Breast epithelium (tissue), 4 donors: Measurements from ENCODE around the gene BICC1. TPM values are rescaled to one million over a fixed set of nuclear protein-coding genes. Genes with fewer than 3 reads are reported as not detected.

ENCODE experiments used
- DNase-seq, 2 donors: peaks; one replicate each; pipeline ENCODE4 v3.0.0-alpha.2; 2019; ENCODE audit warnings: low spot score in 2 of 2
- H3K27ac ChIP-seq, 2 donors: fragments of 200-600 bp; sonication (generic) in 1 of 2; one replicate each; pipeline ENCODE4 v1.5.1; 2016 to 2019; ENCODE audit warnings: mild to moderate bottlenecking in 1 of 2
- H3K27me3 ChIP-seq, 2 donors: fragments of 200-600 bp; sonication (generic) in 1 of 2; one replicate each; pipeline versions ENCODE4 v1.5.1 to v1.6.0; 2017 to 2019; ENCODE audit warnings: control low read depth in 1 of 2, mild to moderate bottlenecking in 1 of 2
- H3K36me3 ChIP-seq: fragments of 200-600 bp; one replicate; pipeline ENCODE4 v1.5.1; 2019
- H3K4me1 ChIP-seq, 2 donors: fragments of 200-600 bp; sonication (generic); one replicate each; pipeline ENCODE4 v1.5.1; 2016 to 2019; ENCODE audit warnings: control low read depth in 1 of 2
- H3K4me3 ChIP-seq, 3 donors: fragments of 200-600 bp; sonication (generic); 1 replicate in 2 of 3; 2 replicates in 1 of 3; pipeline ENCODE4 v1.5.1; 2016 to 2019; ENCODE audit warnings: mild to moderate bottlenecking in 3 of 3, moderate library complexity in 2 of 3
- H3K9me3 ChIP-seq, 2 donors: fragments of 200-600 bp; sonication (generic) in 1 of 2; one replicate each; pipeline ENCODE4 v1.5.1; 2016 to 2019; ENCODE audit warnings: control low read depth in 1 of 2
- CTCF ChIP-seq, 3 donors: fragments of 450-650 bp; IDR thresholded peaks; one replicate each; pipeline ENCODE4 v1.5.1; 2016 to 2017; ENCODE audit warnings: antibody characterized with exemption in 3 of 3, mild to moderate bottlenecking in 3 of 3, moderate library complexity in 3 of 3
- POLR2A ChIP-seq: fragments of 450-650 bp; IDR thresholded peaks from one replicate; pipeline ENCODE4 v1.6.1; 2016; ENCODE audit warnings: antibody characterized with exemption, mild to moderate bottlenecking, moderate library complexity
- POLR2AphosphoS5 ChIP-seq, 3 donors: sonication (generic); formaldehyde crosslinking; IDR thresholded peaks; one replicate each; pipeline ENCODE4 v1.6.1; 2017; ENCODE audit warnings: antibody characterized with exemption in 3 of 3
- intact Hi-C: fragments of 100-400 bp; cut with DNase I; formaldehyde crosslinking; loops from one replicate; pipeline ENCODE4 v1.15.1; 2023; ENCODE audit warnings: low total_unique reads
- total RNA-seq, 3 donors: library from RNA; depleted of rRNA; stranded (reverse); fragments of >200 nt; gene quantifications; one replicate each; pipeline ENCODE4 v1.1.0, GENCODE V29; 2016

Gene BICC1
- total RNA-seq, 3 donors from 2014 or later = 24.3 to 35.5 (median 26.2) TPM

- Histone ChIP-seq H3K27ac (peak overlapping the region; percentile 77 to 87), H3K4me3 (no peak overlapping the region), H3K4me1 (no peaks in the 10 kb centered on the region), H3K27me3 (no peaks in the 10 kb centered on the region), H3K9me3 (no peaks in the 10 kb centered on the region), H3K36me3 (no peaks in the 10 kb centered on the region)
- intact Hi-C loops = no loop called here
- DNase-seq = no peak
- TF ChIP-seq POLR2A (no peak), POLR2AphosphoS5 (IDR thresholded peaks at IDR 0.05) (no peak), CTCF (IDR thresholded peaks at IDR 0.05) (no peak)
Observed at GRCh38 chr10:58757352-58758065, 244.8 kb downstream of the BICC1 start.

- Histone ChIP-seq H3K27me3 (no peaks in the 10 kb centered on the region), H3K27ac (peak overlapping the region in 1 of 2 donors; percentile 77), H3K9me3 (no peaks in the 10 kb centered on the region), H3K4me1 (no peaks in the 10 kb centered on the region), H3K4me3 (no peak overlapping the region), H3K36me3 (no peaks in the 10 kb centered on the region)
- no peak for DNase-seq
- TF ChIP-seq POLR2A (no peak), CTCF (IDR thresholded peaks at IDR 0.05) (no peak), POLR2AphosphoS5 (IDR thresholded peaks at IDR 0.05) (no peak)
- intact Hi-C loops = no loop called here
Observed at GRCh38 chr10:58758321-58758720, 245.6 kb downstream of the BICC1 start.

- intact Hi-C loops = no loop called here
- no peak for DNase-seq
- H3K9me3 ChIP-seq = no peaks in the 10 kb centered on the region
- no peak for TF ChIP-seq POLR2A
- no peak overlapping the region for H3K4me3 ChIP-seq
- H3K4me1 ChIP-seq = no peaks in the 10 kb centered on the region
- no peak overlapping the region for H3K27ac ChIP-seq
- H3K27me3 ChIP-seq = no peaks in the 10 kb centered on the region
- H3K36me3 ChIP-seq = no peaks in the 10 kb centered on the region
Observed at GRCh38 chr10:58764087-58764747, 251.5 kb downstream of the BICC1 start.

GRCh38 chr10:58765910-58766309, 253.2 kb downstream of the BICC1 start:
- Histone ChIP-seq H3K4me3 (no peak overlapping the region), H3K27me3 (no peaks in the 10 kb centered on the region), H3K36me3 (no peaks in the 10 kb centered on the region), H3K4me1 (no peaks in the 10 kb centered on the region), H3K9me3 (no peaks in the 10 kb centered on the region), H3K27ac (no peak overlapping the region)
- intact Hi-C loops = no loop called here
- no peak for DNase-seq
- TF ChIP-seq POLR2A = no peak
- TF ChIP-seq CTCF (IDR thresholded peaks at IDR 0.05) = no peak
- no peak for TF ChIP-seq POLR2AphosphoS5 (IDR thresholded peaks at IDR 0.05)

- Histone ChIP-seq H3K27me3 (no peaks in the 10 kb centered on the region), H3K27ac (no peak overlapping the region), H3K4me3 (no peak overlapping the region), H3K36me3 (no peaks in the 10 kb centered on the region), H3K9me3 (no peaks in the 10 kb centered on the region), H3K4me1 (no peaks in the 10 kb centered on the region)
- DNase-seq = no peak
- intact Hi-C loops = no loop called here
- TF ChIP-seq POLR2A = no peak
- TF ChIP-seq CTCF (IDR thresholded peaks at IDR 0.05) = no peak
- TF ChIP-seq POLR2AphosphoS5 (IDR thresholded peaks at IDR 0.05) = no peak
Observed at GRCh38 chr10:58767652-58768051, 255.0 kb downstream of the BICC1 start.
